ENCODE measurements around the gene DNMT3A. TPM values are rescaled to one million over a fixed set of nuclear protein-coding genes. Genes with fewer than 3 reads are reported as not detected.

DNMT3A gene
- total and polyA plus RNA-seq, 2 of the 8 experiments (the other 6 are each of a cell fraction or from before 2014, with no cell fraction given): 33.6 to 178 TPM

GRCh38 chr2:25273985-25274535 lies 67.7 kb downstream of the DNMT3A start:
- Histone ChIP-seq H2AFZ (ENCODE audit: low read length) (no peak overlapping the region), H4K8ac (ENCODE audit: extremely low read depth, insufficient read depth, low read length) (no peak overlapping the region), H2BK120ac (replicated peaks; ENCODE audit: low read depth, low read length) (no peak overlapping the region), H4K91ac (replicated peaks; ENCODE audit: insufficient read length, low read length) (peak overlapping the region; percentile 39), H3K23me2 (ENCODE audit: low read depth, low read length) (peaks cover 7% of the 10 kb centered on the region; the same call in 1 of the 2 replicates), H3K27me3 (replicated peaks in 1 of 4; ENCODE audit: control insufficient read depth in 3 of 4, extremely low read depth in 1 of 4, insufficient read depth in 3 of 4, low read length in 3 of 4) (no peaks in the 10 kb centered on the region), H3K4me1 (replicated peaks in 1 of 4; ENCODE audit: control insufficient read depth in 3 of 4, insufficient read depth in 4 of 4, low read length in 3 of 4) (peaks cover 0 to 40% (median 22%) of the 10 kb centered on the region in 4 experiments; a peak in 6 of 7 replicates), H3K79me1 (ENCODE audit: low read depth, low read length) (no peaks in the 10 kb centered on the region), H3K27ac (ENCODE audit: low read depth, low read length) (no peak overlapping the region), H3K9ac (replicated peaks in 1 of 4; ENCODE audit: extremely low read depth in 1 of 4, low read depth in 3 of 4, low read length in 3 of 4) (no peak overlapping the region), H3K4me2 (ENCODE audit: insufficient read depth in 1 of 2, low read depth in 2 of 2, low read length in 2 of 2) (no peak overlapping the region), H3K9me3 (ENCODE audit: insufficient read depth in 2 of 2, low read depth in 1 of 2, low read length in 1 of 2) (no peaks in the 10 kb centered on the region), H4K20me1 (replicated peaks in 1 of 2; ENCODE audit: control insufficient read depth in 1 of 2, insufficient read depth in 2 of 2, low read length in 2 of 2) (no peaks in the 10 kb centered on the region), H2AK5ac (ENCODE audit: low read depth, low read length) (no peak overlapping the region), H3K18ac (ENCODE audit: extremely low read depth, low read length) (no peak overlapping the region; the same call in 1 of the 2 replicates), H3K36me3 (ENCODE audit: control insufficient read depth in 2 of 4, insufficient read depth in 4 of 4, low read length in 3 of 4) (no peaks in the 10 kb centered on the region), H4K5ac (ENCODE audit: insufficient read length, low read depth, low read length) (no peak overlapping the region), H3K4ac (replicated peaks; ENCODE audit: insufficient read length, low read depth, low read length) (no peak overlapping the region), H2BK15ac (ENCODE audit: low read length) (no peak overlapping the region), H3K56ac (replicated peaks; ENCODE audit: insufficient read length, low read depth, low read length) (no peak overlapping the region), H2BK20ac (ENCODE audit: low read length) (no peak overlapping the region), H2BK12ac (ENCODE audit: low read depth, low read length) (0 out of 2 replicates have a peak overlapping the region, but pooled peaks have one; percentile 33), H3K4me3 (ENCODE audit: extremely low read depth in 1 of 4, insufficient read depth in 2 of 4, low read depth in 3 of 4, low read length in 4 of 4) (no peak overlapping the region), H3K23ac (ENCODE audit: insufficient read length) (no peak overlapping the region), H3K79me2 (ENCODE audit: control insufficient read depth in 1 of 2, insufficient read depth in 2 of 2, low read length in 2 of 2) (no peaks in the 10 kb centered on the region), H3K14ac (ENCODE audit: insufficient read length) (no peak overlapping the region), H2BK5ac (ENCODE audit: low read depth, low read length) (no peak overlapping the region)
- TF ChIP-seq SP4 (IDR thresholded peaks at IDR 0.05; ENCODE audit: low read length): no peak
- no peak for TF ChIP-seq SIN3A (conservative IDR thresholded peaks at IDR 0.05 in 1 of 2, IDR thresholded peaks at IDR 0.05 in 1 of 2; ENCODE audit: low read depth in 1 of 2, low read length in 2 of 2)
- no peak for TF ChIP-seq POLR2A (IDR thresholded peaks at IDR 0.05; ENCODE audit: control extremely low read depth in 1 of 2, low read depth in 2 of 2, low read length in 2 of 2)
- no peak for TF ChIP-seq TEAD4 (IDR thresholded peaks at IDR 0.05; ENCODE audit: low read depth, low read length)
- no peak for TF ChIP-seq KDM5A (IDR thresholded peaks at IDR 0.05; ENCODE audit: low read length)
- no peak for TF ChIP-seq POLR2AphosphoS5 (IDR thresholded peaks at IDR 0.05; ENCODE audit: low read depth, low read length)
- no peak for TF ChIP-seq TAF7 (optimal IDR thresholded peaks at IDR 0.05; ENCODE audit: borderline replicate concordance, low read depth, low read length)
- no peak for TF ChIP-seq NRF1 (IDR thresholded peaks at IDR 0.05; ENCODE audit: low read depth, low read length)
- TF ChIP-seq SAP30 (IDR thresholded peaks at IDR 0.05; ENCODE audit: insufficient read depth, insufficient replicate concordance, low read length): no peak
- no peak for TF ChIP-seq FOSL1 (IDR thresholded peaks at IDR 0.05; ENCODE audit: insufficient read depth, low read depth, low read length)
- no peak for DNase-seq (ENCODE audit: low read depth in 1 of 2, low spot score in 2 of 2)
- ChIA-PET POLR2A (ENCODE audit: partially characterized antibody) (interaction anchor here (1.4 to 2.4 kb wide), 4 partner anchors 17 to 43 kb away, joined by 3 to 12 read pairs (median 8); no protein-coding TSS in a partner anchor), CTCF (ENCODE audit: partially characterized antibody) (interaction anchor here (1.2 to 3.1 kb wide), 4 partner anchors 14 to 35 kb away, joined by 4 to 12 read pairs (median 8); no protein-coding TSS in a partner anchor)
- WGBS, 2 experiments (ENCODE audit: extremely low coverage in 1 of 2, insufficient coverage in 1 of 2, insufficient read length in 1 of 2, insufficient replicate concordance in 2 of 2, low coverage in 1 of 2, low lambda C conversion rate in 2 of 2, missing lambda C conversion rate in 1 of 2): 92% methylated on average over 5 of the region's 5 CpGs; no CpG with 5 or more reads in 1 of the 2 experiments
- no peak for FAIRE-seq
